Neural crest cell (in vitro differentiated cells): ENCODE data around the gene NXNL1. TPM values are rescaled to one million over a fixed set of nuclear protein-coding genes. Genes with fewer than 3 reads are reported as not detected.

Experiments used
- DNase-seq: peaks from one replicate; pipeline ENCODE4 v3.0.0; 2021; ENCODE audit warnings: low read depth, mixed read lengths, low spot score
- H3K27ac Mint-ChIP-seq: one replicate; pipeline ENCODE4 v1.8.0; 2021; ENCODE audit warnings: mild to moderate bottlenecking, mixed read lengths; ENCODE audit not compliant: unreplicated experiment
- H3K27me3 Mint-ChIP-seq: 2 replicates; pipeline ENCODE4 v1.8.0; 2021; ENCODE audit warnings: low read depth, mild to moderate bottlenecking, mixed read lengths
- H3K36me3 Mint-ChIP-seq: 2 replicates; pipeline ENCODE4 v1.8.0; 2021; ENCODE audit warnings: low read depth, mild to moderate bottlenecking, mixed read lengths
- H3K4me1 Mint-ChIP-seq: 2 replicates; pipeline ENCODE4 v1.8.0; 2021; ENCODE audit warnings: mixed read lengths
- H3K4me3 Mint-ChIP-seq: one replicate; pipeline ENCODE4 v1.8.0; 2021; ENCODE audit warnings: mild to moderate bottlenecking, mixed read lengths
- H3K9me3 Mint-ChIP-seq: 2 replicates; pipeline ENCODE4 v1.8.0; 2021; ENCODE audit warnings: mixed read lengths
- CTCF ChIP-seq: fragments of 200-600 bp; sonication (generic); conservative IDR thresholded peaks from 2 replicates; pipeline ENCODE4 v1.5.0; 2021; ENCODE audit warnings: antibody characterized with exemption, mild to moderate bottlenecking
- total RNA-seq: library from RNA; stranded (reverse); gene quantifications from 2 replicates; pipeline ENCODE4 v1.2.1, GENCODE V29; 2021

Gene NXNL1
- total RNA-seq, 1 donor from 2014 or later: not detected

GRCh38 chr19:17447704-17448130 is 13.0 kb downstream of the NXNL1 start:
- TF ChIP-seq CTCF: no peak
- Mint-ChIP-seq H3K9me3 (no peaks in the 10 kb centered on the region), H3K27me3 (peaks cover 33% of the 10 kb centered on the region)

DNA sequence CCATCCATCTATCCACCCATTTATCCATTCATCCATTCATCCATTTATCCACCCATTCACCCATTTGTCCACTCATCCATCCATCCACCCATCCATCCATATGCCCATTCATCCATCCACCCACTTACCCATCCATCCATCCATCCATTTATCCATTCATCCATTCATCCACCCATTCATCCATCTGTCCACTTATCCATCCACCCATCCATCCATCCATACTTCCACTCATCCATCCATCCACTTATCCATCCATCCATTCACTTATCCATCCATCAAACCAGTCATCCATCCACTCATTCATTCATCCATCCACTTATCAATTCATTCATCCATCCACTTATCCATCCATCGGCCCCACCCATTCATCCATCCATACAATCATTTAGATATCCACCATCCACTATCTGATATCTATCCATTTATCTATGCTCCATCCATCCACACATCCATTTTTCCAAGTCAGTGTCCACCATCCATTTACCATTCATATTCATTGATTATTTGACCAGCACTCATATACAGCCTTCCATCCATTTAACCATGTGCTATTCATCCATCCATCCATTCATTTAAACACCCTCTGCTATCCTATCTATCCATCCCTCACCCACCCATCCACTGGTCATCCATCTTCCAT is 15.1 kb downstream of the NXNL1 start:
- TF ChIP-seq CTCF: no peak
- no peak overlapping the region for H3K27ac Mint-ChIP-seq

More at GRCh38 chr19:17447704-17448130, 13.0 kb downstream of the NXNL1 start:
- no peak for DNase-seq
- no peaks in the 10 kb centered on the region for H3K36me3 Mint-ChIP-seq
- H3K27ac Mint-ChIP-seq: no peak overlapping the region
- H3K4me3 Mint-ChIP-seq: peak overlapping the region; percentile 49
- H3K4me1 Mint-ChIP-seq: no peaks in the 10 kb centered on the region

GRCh38 chr19:17441241-17442021 is 19.3 kb downstream of the NXNL1 start:
- peak overlapping the region; percentile 31 for H3K4me3 Mint-ChIP-seq
- peak; percentile 66 for TF ChIP-seq CTCF
- H3K9me3 Mint-ChIP-seq: no peaks in the 10 kb centered on the region
- H3K27me3 Mint-ChIP-seq: peaks cover 5% of the 10 kb centered on the region
- peak; percentile 31 for DNase-seq
- peaks cover 7% of the 10 kb centered on the region for H3K4me1 Mint-ChIP-seq
- H3K27ac Mint-ChIP-seq: no peak overlapping the region
- peaks cover 3% of the 10 kb centered on the region for H3K36me3 Mint-ChIP-seq

More for the DNA sequence above, 15.1 kb downstream of the NXNL1 start:
- peaks cover 7% of the 10 kb centered on the region for H3K4me1 Mint-ChIP-seq
- DNase-seq: no peak
- H3K27me3 Mint-ChIP-seq: peaks cover 23% of the 10 kb centered on the region
- H3K9me3 Mint-ChIP-seq: no peaks in the 10 kb centered on the region
- peaks cover 3% of the 10 kb centered on the region for H3K36me3 Mint-ChIP-seq
- no peak overlapping the region for H3K4me3 Mint-ChIP-seq

GRCh38 chr19:17436874-17437267 is 23.9 kb downstream of the NXNL1 start:
- no peak overlapping the region for H3K27ac Mint-ChIP-seq
- H3K9me3 Mint-ChIP-seq: no peaks in the 10 kb centered on the region
- peaks cover 3% of the 10 kb centered on the region for H3K36me3 Mint-ChIP-seq
- H3K4me1 Mint-ChIP-seq: peaks cover 7% of the 10 kb centered on the region
- peaks cover 5% of the 10 kb centered on the region for H3K27me3 Mint-ChIP-seq
- no peak for TF ChIP-seq CTCF
- no peak overlapping the region for H3K4me3 Mint-ChIP-seq
- no peak for DNase-seq

- Mint-ChIP-seq H3K36me3 (peaks cover 1% of the 10 kb centered on the region), H3K27ac (no peak overlapping the region), H3K9me3 (no peaks in the 10 kb centered on the region), H3K27me3 (peaks cover 1% of the 10 kb centered on the region), H3K4me1 (peaks cover 1% of the 10 kb centered on the region), H3K4me3 (no peak overlapping the region)
- no peak for DNase-seq
- TF ChIP-seq CTCF: no peak
Observed at GRCh38 chr19:17436094-17436873, 24.4 kb downstream of the NXNL1 start.
